Measurements from ENCODE around the gene ZNF747.

DNA sequence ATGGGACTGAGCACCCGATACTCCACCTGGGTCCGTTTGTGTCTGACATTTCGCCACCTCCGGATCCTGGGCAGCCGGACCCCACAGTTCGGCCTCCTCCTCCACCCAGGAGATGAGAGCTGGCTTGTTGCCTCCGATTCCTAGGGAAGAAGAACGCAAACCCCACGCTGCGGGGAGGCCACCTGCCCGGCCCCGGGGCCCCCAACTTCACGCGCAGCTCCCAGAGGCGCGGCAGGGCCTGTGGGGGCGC lies 23.0 kb upstream of the ZNF747 start:
- TF ChIP-seq, protein P1, sequence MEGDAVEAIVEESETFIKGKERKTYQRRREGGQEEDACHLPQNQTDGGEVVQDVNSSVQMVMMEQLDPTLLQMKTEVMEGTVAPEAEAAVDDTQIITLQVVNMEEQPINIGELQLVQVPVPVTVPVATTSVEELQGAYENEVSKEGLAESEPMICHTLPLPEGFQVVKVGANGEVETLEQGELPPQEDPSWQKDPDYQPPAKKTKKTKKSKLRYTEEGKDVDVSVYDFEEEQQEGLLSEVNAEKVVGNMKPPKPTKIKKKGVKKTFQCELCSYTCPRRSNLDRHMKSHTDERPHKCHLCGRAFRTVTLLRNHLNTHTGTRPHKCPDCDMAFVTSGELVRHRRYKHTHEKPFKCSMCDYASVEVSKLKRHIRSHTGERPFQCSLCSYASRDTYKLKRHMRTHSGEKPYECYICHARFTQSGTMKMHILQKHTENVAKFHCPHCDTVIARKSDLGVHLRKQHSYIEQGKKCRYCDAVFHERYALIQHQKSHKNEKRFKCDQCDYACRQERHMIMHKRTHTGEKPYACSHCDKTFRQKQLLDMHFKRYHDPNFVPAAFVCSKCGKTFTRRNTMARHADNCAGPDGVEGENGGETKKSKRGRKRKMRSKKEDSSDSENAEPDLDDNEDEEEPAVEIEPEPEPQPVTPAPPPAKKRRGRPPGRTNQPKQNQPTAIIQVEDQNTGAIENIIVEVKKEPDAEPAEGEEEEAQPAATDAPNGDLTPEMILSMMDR (conservative IDR thresholded peaks at IDR 0.05; ENCODE audit: low read depth, low read length) = no peak
- no peak for TF ChIP-seq EZH2 (IDR thresholded peaks at IDR 0.05; ENCODE audit: low read length, unreplicated experiment)
- no peak for TF ChIP-seq EZH2phosphoT487 (IDR thresholded peaks at IDR 0.05; ENCODE audit: borderline replicate concordance, low read length)
